Neuronal stem cell (in vitro differentiated cells): ENCODE results near the gene HMCN1.
A peak's percentile ranks its signal among the peaks of the same experiment; 100 is the strongest.

Experiments
- DNase-seq: peaks from one replicate; pipeline ENCODE4 v3.0.0-alpha.2; 2013; ENCODE audit warnings: low spot score
- H2AFZ ChIP-seq: one replicate; pipeline ENCODE4 v1.6.1; 2013; ENCODE audit warnings: mild to moderate bottlenecking, low read length, inconsistent platforms
- H2AK5ac ChIP-seq: 2 replicates; pipeline ENCODE4 v1.6.1; 2013; ENCODE audit warnings: low read depth, mild to moderate bottlenecking, inconsistent platforms, low read length, moderate library complexity, mixed read lengths
- H2BK120ac ChIP-seq: 2 replicates; pipeline ENCODE4 v1.6.1; 2013; ENCODE audit warnings: low read depth, mild to moderate bottlenecking, inconsistent platforms, low read length, moderate library complexity, mixed read lengths
- H2BK12ac ChIP-seq: one replicate; pipeline ENCODE4 v1.6.1; 2013; ENCODE audit warnings: low read length, inconsistent platforms
- H2BK15ac ChIP-seq: 2 replicates; pipeline ENCODE4 v1.6.1; 2013; ENCODE audit warnings: mild to moderate bottlenecking, low read length, inconsistent platforms, mixed read lengths
- H2BK5ac ChIP-seq: one replicate; pipeline ENCODE4 v1.6.1; 2013; ENCODE audit warnings: inconsistent platforms, mild to moderate bottlenecking, low read length, moderate library complexity
- H3K14ac ChIP-seq: one replicate; pipeline ENCODE4 v1.6.1; 2013; ENCODE audit warnings: low read length, inconsistent platforms
- H3K18ac ChIP-seq: 2 replicates; pipeline ENCODE4 v1.6.1; 2013; ENCODE audit warnings: low read length, inconsistent platforms
- H3K23ac ChIP-seq: 2 replicates; pipeline ENCODE4 v1.6.1; 2013; ENCODE audit warnings: low read depth, mild to moderate bottlenecking, mixed read lengths, low read length, inconsistent platforms; ENCODE audit not compliant: poor library complexity
- H3K27ac ChIP-seq: replicated peaks from 3 replicates; pipeline ENCODE4 v1.5.1; 2013; ENCODE audit warnings: low read length, inconsistent platforms
- H3K27me3 ChIP-seq, 3 experiments: 2 replicates each; pipeline ENCODE4 v1.6.1; 2013; ENCODE audit warnings: low read length in 3 of 3, mild to moderate bottlenecking in 2 of 3, inconsistent platforms in 1 of 3, low read depth in 1 of 3, mixed read lengths in 1 of 3, moderate library complexity in 1 of 3; ENCODE audit not compliant: control insufficient read depth in 3 of 3, insufficient read depth in 3 of 3
- H3K36me3 ChIP-seq, 2 donors: replicated peaks in 1 of 2; 2 replicates each; pipeline ENCODE4 v1.6.1; 2013; ENCODE audit warnings: low read length in 2 of 2; ENCODE audit not compliant: control insufficient read depth in 2 of 2, insufficient read depth in 2 of 2
- H3K4ac ChIP-seq: 2 replicates; pipeline ENCODE4 v1.6.1; 2013; ENCODE audit warnings: inconsistent platforms, mild to moderate bottlenecking, low read length, moderate library complexity
- H3K4me1 ChIP-seq, 2 donors: 1 replicate in 1 of 2; 2 replicates in 1 of 2; pipeline ENCODE4 v1.6.1; 2013; ENCODE audit warnings: low read length in 2 of 2, low read depth in 1 of 2; ENCODE audit not compliant: control insufficient read depth in 2 of 2, insufficient read depth in 1 of 2
- H3K4me2 ChIP-seq: one replicate; pipeline ENCODE4 v1.6.1; 2013; ENCODE audit warnings: mild to moderate bottlenecking, low read length, inconsistent platforms; ENCODE audit not compliant: insufficient read depth, poor library complexity, severe bottlenecking
- H3K4me3 ChIP-seq, 2 donors: 2 replicates each; pipeline ENCODE4 v1.5.1; 2013; ENCODE audit warnings: low read length in 2 of 2, mild to moderate bottlenecking in 2 of 2, inconsistent platforms in 1 of 2, moderate library complexity in 1 of 2
- H3K79me1 ChIP-seq: one replicate; pipeline ENCODE4 v1.6.1; 2013; ENCODE audit warnings: low read depth, mild to moderate bottlenecking, inconsistent platforms, low read length, moderate library complexity
- H3K9ac ChIP-seq: one replicate; pipeline ENCODE4 v1.6.1; 2013; ENCODE audit warnings: mild to moderate bottlenecking, low read depth, low read length, inconsistent platforms; ENCODE audit not compliant: poor library complexity
- H3K9me3 ChIP-seq, 2 donors: replicated peaks in 1 of 2; 2 replicates each; pipeline versions ENCODE3 to v1.6.1; 2013; ENCODE audit warnings: low read length in 2 of 2, mild to moderate bottlenecking in 2 of 2, inconsistent platforms in 1 of 2, low read depth in 1 of 2, mixed read lengths in 1 of 2, moderate library complexity in 1 of 2; ENCODE audit not compliant: control insufficient read depth in 2 of 2, insufficient read depth in 1 of 2
- H4K8ac ChIP-seq: one replicate; pipeline ENCODE4 v1.6.1; 2013; ENCODE audit warnings: low read depth, mild to moderate bottlenecking, inconsistent platforms, low read length, moderate library complexity
- H4K91ac ChIP-seq: one replicate; pipeline ENCODE4 v1.6.1; 2013; ENCODE audit warnings: low read length, low read depth, mild to moderate bottlenecking, inconsistent platforms; ENCODE audit not compliant: poor library complexity
- WGBS, 2 donors: extraction: QIAGEN DNeasy Blood & Tissue Kit; methylation state at CpG; one replicate each; pipeline ENCODE4 v1.1.7; 2013; ENCODE audit warnings: missing lambda C conversion rate in 2 of 2, mixed read lengths in 1 of 2; ENCODE audit not compliant: insufficient read length in 2 of 2, insufficient replicate concordance in 1 of 2; ENCODE audit errors: extremely low coverage in 2 of 2; 5-methylcytosine and 5-hydroxymethylcytosine counted together

Gene HMCN1

GRCh38 chr1:185916861-185917260 lies 182.7 kb downstream of the HMCN1 start:
- Histone ChIP-seq H3K18ac (no peak overlapping the region), H2AK5ac (no peak overlapping the region), H2AFZ (no peak overlapping the region), H3K4me2 (no peak overlapping the region), H2BK5ac (no peak overlapping the region), H3K9ac (no peak overlapping the region), H2BK120ac (no peak overlapping the region), H3K79me1 (no peaks in the 10 kb centered on the region), H3K4me1 (peaks cover 0 to 2% of the 10 kb centered on the region in 2 donors), H3K9me3 (no peaks in the 10 kb centered on the region), H3K23ac (no peak overlapping the region), H4K91ac (no peak overlapping the region), H3K4ac (no peak overlapping the region), H3K36me3 (no peaks in the 10 kb centered on the region), H4K8ac (no peak overlapping the region), H3K27me3 (no peaks in the 10 kb centered on the region), H3K27ac (no peak overlapping the region), H2BK12ac (no peak overlapping the region), H3K14ac (no peak overlapping the region), H3K4me3 (no peak overlapping the region), H2BK15ac (no peak overlapping the region)
- no peak for DNase-seq

GRCh38 chr1:185917646-185918045 lies 183.5 kb downstream of the HMCN1 start:
- DNase-seq, result peak; percentile 21
- H3K4ac ChIP-seq, result no peak overlapping the region
- no peak overlapping the region for H3K9ac ChIP-seq
- no peak overlapping the region for H3K18ac ChIP-seq
- H2BK15ac ChIP-seq, result no peak overlapping the region
- no peak overlapping the region for H4K91ac ChIP-seq
- no peak overlapping the region for H2BK12ac ChIP-seq
- no peak overlapping the region for H2BK120ac ChIP-seq
- no peak overlapping the region for H2AK5ac ChIP-seq
- H4K8ac ChIP-seq, result no peak overlapping the region
- H3K27me3 ChIP-seq, result no peaks in the 10 kb centered on the region
- no peak overlapping the region for H3K14ac ChIP-seq
- H3K4me2 ChIP-seq, result no peak overlapping the region
- H2AFZ ChIP-seq, result no peak overlapping the region
- H3K4me3 ChIP-seq, result no peak overlapping the region
- no peaks in the 10 kb centered on the region for H3K36me3 ChIP-seq
- no peaks in the 10 kb centered on the region for H3K9me3 ChIP-seq
- H3K79me1 ChIP-seq, result no peaks in the 10 kb centered on the region
- H3K27ac ChIP-seq, result no peak overlapping the region
- H3K4me1 ChIP-seq, result no peaks in the 10 kb centered on the region
- no peak overlapping the region for H2BK5ac ChIP-seq
- no peak overlapping the region for H3K23ac ChIP-seq
- no CpG with 5 or more reads among the region's 3 CpGs for WGBS, 2 donors

GRCh38 chr1:185920602-185921001 lies 186.4 kb downstream of the HMCN1 start:
- no peak overlapping the region for H2AFZ ChIP-seq
- no peak overlapping the region for H3K23ac ChIP-seq
- DNase-seq, result no peak
- no peak overlapping the region for H3K14ac ChIP-seq
- H3K9ac ChIP-seq, result no peak overlapping the region
- no peaks in the 10 kb centered on the region for H3K36me3 ChIP-seq
- H3K18ac ChIP-seq, result no peak overlapping the region
- WGBS, 2 donors, result no CpG with 5 or more reads among the region's 3 CpGs
- H3K4me1 ChIP-seq, result no peaks in the 10 kb centered on the region
- no peak overlapping the region for H2AK5ac ChIP-seq
- H3K4ac ChIP-seq, result no peak overlapping the region
- no peak overlapping the region for H3K4me2 ChIP-seq
- H2BK15ac ChIP-seq, result no peak overlapping the region
- H4K91ac ChIP-seq, result no peak overlapping the region
- H2BK12ac ChIP-seq, result no peak overlapping the region
- H3K79me1 ChIP-seq, result no peaks in the 10 kb centered on the region
- H3K4me3 ChIP-seq, result no peak overlapping the region
- no peak overlapping the region for H4K8ac ChIP-seq
- no peaks in the 10 kb centered on the region for H3K27me3 ChIP-seq
- H3K9me3 ChIP-seq, result no peaks in the 10 kb centered on the region
- H2BK120ac ChIP-seq, result no peak overlapping the region
- no peak overlapping the region for H3K27ac ChIP-seq
- no peak overlapping the region for H2BK5ac ChIP-seq

GRCh38 chr1:185921636-185922035 lies 187.4 kb downstream of the HMCN1 start:
- Histone ChIP-seq H3K36me3 (no peaks in the 10 kb centered on the region), H3K4me2 (no peak overlapping the region), H3K18ac (no peak overlapping the region), H3K9me3 (no peaks in the 10 kb centered on the region), H2BK12ac (no peak overlapping the region), H2AFZ (no peak overlapping the region), H3K79me1 (peaks cover 1% of the 10 kb centered on the region), H4K8ac (no peak overlapping the region), H3K4me1 (no peaks in the 10 kb centered on the region), H2BK5ac (no peak overlapping the region), H3K27me3 (no peaks in the 10 kb centered on the region), H3K27ac (no peak overlapping the region), H3K4ac (no peak overlapping the region), H3K4me3 (no peak overlapping the region), H4K91ac (no peak overlapping the region), H2AK5ac (no peak overlapping the region), H3K9ac (no peak overlapping the region), H3K14ac (no peak overlapping the region), H3K23ac (no peak overlapping the region), H2BK120ac (no peak overlapping the region), H2BK15ac (no peak overlapping the region)
- WGBS, 2 donors, result no CpG with 5 or more reads among the region's 1 CpG
- DNase-seq, result no peak
